GM12878 (cell line): Measurements from ENCODE around the gene HNRNPU. TPM values are rescaled to one million over a fixed set of nuclear protein-coding genes. Genes with fewer than 3 reads are reported as not detected.

Experiments used
- ASH2L ChIP-seq: fragments of 300-600, 200-600 bp; sonication (generic); IDR thresholded peaks from 2 replicates; pipeline ENCODE4 v1.6.1; 2017; ENCODE audit warnings: low read depth, mild to moderate bottlenecking, borderline replicate concordance
- ATF7 ChIP-seq: fragments of 450-650 bp; IDR thresholded peaks from 2 replicates; pipeline ENCODE4 v1.6.1; 2016; ENCODE audit warnings: low read depth, mild to moderate bottlenecking
- E4F1 ChIP-seq: fragments of 450-650 bp; IDR thresholded peaks from 2 replicates; pipeline ENCODE4 v1.6.1; 2018; ENCODE audit warnings: borderline replicate concordance, mild to moderate bottlenecking; ENCODE audit not compliant: partially characterized antibody
- IKZF1 ChIP-seq: fragments of 450-650 bp; conservative IDR thresholded peaks from 2 replicates; pipeline ENCODE4 v1.6.1; 2017; ENCODE audit warnings: antibody characterized with exemption, mild to moderate bottlenecking
- RELB ChIP-seq: fragments of 450-650 bp; IDR thresholded peaks from 2 replicates; pipeline ENCODE4 v1.6.1; 2017; ENCODE audit warnings: low read depth, mild to moderate bottlenecking, moderate library complexity
- polyA plus RNA-seq, 11 experiments: library from polyadenylated mRNA; depleted of rRNA in 4 of 11; unstranded in 6 of 11; stranded (reverse) in 5 of 11; fragments of >200 nt; fragmentation: Nextera tagmentation in 4 of 11; fragmentation: Illumina TruSeq in 1 of 11; extraction: Ambion mirVana in 4 of 11; extraction: Trizol in 1 of 11; gene quantifications; 1 replicate in 1 of 11; 2 replicates in 10 of 11; pipeline versions ENCODE4 v1.2.1 to v1.2.3, GENCODE V29; 2011 to 2016; ENCODE audit warnings: inconsistent platforms in 2 of 11, missing spikeins in 2 of 11, low read depth in 1 of 11
- total RNA-seq, 4 experiments: library from RNA; depleted of rRNA in 3 of 4; stranded (reverse); fragments of >200 nt in 3 of 4; fragmentation: Illumina TruSeq in 1 of 4; extraction: Trizol in 1 of 4; gene quantifications; 2 replicates each; pipeline versions ENCODE4 v1.2.1 to v1.2.3, GENCODE V29; 2013 to 2021
- TF ChIP-seq, protein P1 (sequence below): fragments of 450-650 bp; IDR thresholded peaks from 2 replicates; pipeline ENCODE4 v1.6.1; 2017; ENCODE audit warnings: mild to moderate bottlenecking, low read depth, inconsistent platforms; ENCODE audit not compliant: poor library complexity, severe bottlenecking

Gene HNRNPU
- total and polyA plus RNA-seq, 10 of the 15 experiments (the other 5 are each of a cell fraction or from before 2014, with no cell fraction given): 163 to 569 (median 420) TPM

GRCh38 chr1:244837597-244838258 lies 26.6 kb downstream of the HNRNPU start (continued):
- TF ChIP-seq RELB (no peak), ASH2L (no peak), ATF7 (no peak), E4F1 (no peak), IKZF1 (no peak)
- TF ChIP-seq, protein P1, sequence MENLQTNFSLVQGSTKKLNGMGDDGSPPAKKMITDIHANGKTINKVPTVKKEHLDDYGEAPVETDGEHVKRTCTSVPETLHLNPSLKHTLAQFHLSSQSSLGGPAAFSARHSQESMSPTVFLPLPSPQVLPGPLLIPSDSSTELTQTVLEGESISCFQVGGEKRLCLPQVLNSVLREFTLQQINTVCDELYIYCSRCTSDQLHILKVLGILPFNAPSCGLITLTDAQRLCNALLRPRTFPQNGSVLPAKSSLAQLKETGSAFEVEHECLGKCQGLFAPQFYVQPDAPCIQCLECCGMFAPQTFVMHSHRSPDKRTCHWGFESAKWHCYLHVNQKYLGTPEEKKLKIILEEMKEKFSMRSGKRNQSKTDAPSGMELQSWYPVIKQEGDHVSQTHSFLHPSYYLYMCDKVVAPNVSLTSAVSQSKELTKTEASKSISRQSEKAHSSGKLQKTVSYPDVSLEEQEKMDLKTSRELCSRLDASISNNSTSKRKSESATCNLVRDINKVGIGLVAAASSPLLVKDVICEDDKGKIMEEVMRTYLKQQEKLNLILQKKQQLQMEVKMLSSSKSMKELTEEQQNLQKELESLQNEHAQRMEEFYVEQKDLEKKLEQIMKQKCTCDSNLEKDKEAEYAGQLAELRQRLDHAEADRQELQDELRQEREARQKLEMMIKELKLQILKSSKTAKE: no peak
